GM19463 (cell line): ENCODE data around the gene TSSC4.
"Not testable (repeated sequence)": the region's sequence is repeated elsewhere in the genome, so short reads cannot be mapped to it uniquely, and the experiment has no call there.

Experiments used
- ATAC-seq: cut with Tn5 transposase; IDR thresholded peaks from one replicate; pipeline ENCODE4 v1.9.1; 2021; ENCODE audit warnings: mild to moderate bottlenecking, moderate library complexity; ENCODE audit not compliant: unreplicated experiment

The TSSC4 gene

GRCh38 chr11:2400069-2400761, at the start of gene TSSC4:
Gene TSSC4, plus strand, starts transcription at chr11:2400750. Its CDS starts 1,884 bp downstream, at chr11:2402634.
- peak; percentile 81 for ATAC-seq

- ATAC-seq, result no peak
Measured at GRCh38 chr11:2351701-2352100, 48.8 kb upstream of the TSSC4 start.

GRCh38 chr11:2352420-2352819, 48.1 kb upstream of the TSSC4 start:
- no peak for ATAC-seq

GRCh38 chr11:2355000-2355644, 45.4 kb upstream of the TSSC4 start:
- ATAC-seq, result no peak

- no peak for ATAC-seq
Measured at GRCh38 chr11:2357246-2357645, 43.3 kb upstream of the TSSC4 start.

- not testable (repeated sequence) for ATAC-seq
Measured at GRCh38 chr11:2357651-2358050, 42.9 kb upstream of the TSSC4 start.

- ATAC-seq, result no peak
Measured at GRCh38 chr11:2358754-2359442, 41.7 kb upstream of the TSSC4 start.

- ATAC-seq, result no peak
Measured at GRCh38 chr11:2359557-2359956, 41.0 kb upstream of the TSSC4 start.

GRCh38 chr11:2360081-2360642, 40.4 kb upstream of the TSSC4 start:
- ATAC-seq, result no peak

- ATAC-seq, result no peak
Measured at GRCh38 chr11:2361565-2361964, 39.0 kb upstream of the TSSC4 start.

- ATAC-seq, result no peak
Measured at GRCh38 chr11:2362414-2362813, 38.1 kb upstream of the TSSC4 start.

- no peak for ATAC-seq
Measured at GRCh38 chr11:2363130-2363529, 37.4 kb upstream of the TSSC4 start.

GRCh38 chr11:2363577-2364370, 36.8 kb upstream of the TSSC4 start:
- ATAC-seq, result no peak

GRCh38 chr11:2364386-2364785, 36.2 kb upstream of the TSSC4 start:
- ATAC-seq, result not testable (repeated sequence)

- ATAC-seq, result no peak
Measured at GRCh38 chr11:2365571-2366210, 34.9 kb upstream of the TSSC4 start.

- ATAC-seq, result no peak
Measured at GRCh38 chr11:2366276-2366675, 34.3 kb upstream of the TSSC4 start.

GRCh38 chr11:2366733-2367132, 33.8 kb upstream of the TSSC4 start:
- no peak for ATAC-seq

- no peak for ATAC-seq
Measured at GRCh38 chr11:2367266-2368160, 33.0 kb upstream of the TSSC4 start.

GRCh38 chr11:2368178-2368850, 32.2 kb upstream of the TSSC4 start:
- no peak for ATAC-seq
